HG02571 (cell line): ENCODE measurements around the gene OR2M7.
"Not testable (repeated sequence)": the region's sequence is repeated elsewhere in the genome, so short reads cannot be mapped to it uniquely, and the experiment has no call there.

Source experiments
- ATAC-seq: cut with Tn5 transposase; IDR thresholded peaks from one replicate; pipeline ENCODE4 v1.9.1; 2021; ENCODE audit warnings: mild to moderate bottlenecking, moderate library complexity; ENCODE audit not compliant: unreplicated experiment

Gene OR2M7, protein sequence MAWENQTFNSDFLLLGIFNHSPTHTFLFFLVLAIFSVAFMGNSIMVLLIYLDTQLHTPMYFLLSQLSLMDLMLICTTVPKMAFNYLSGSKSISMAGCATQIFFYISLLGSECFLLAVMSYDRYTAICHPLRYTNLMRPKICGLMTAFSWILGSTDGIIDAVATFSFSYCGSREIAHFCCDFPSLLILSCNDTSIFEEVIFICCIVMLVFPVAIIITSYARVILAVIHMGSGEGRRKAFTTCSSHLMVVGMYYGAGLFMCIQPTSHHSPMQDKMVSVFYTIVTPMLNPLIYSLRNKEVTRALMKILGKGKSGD

GRCh38 chr1:248324468-248324867 lies at the start of gene OR2M7:
Gene OR2M7, minus strand, starts transcription at chr1:248324568. Its CDS starts 0 bp downstream, at chr1:248324568.
- no peak for ATAC-seq

DNA sequence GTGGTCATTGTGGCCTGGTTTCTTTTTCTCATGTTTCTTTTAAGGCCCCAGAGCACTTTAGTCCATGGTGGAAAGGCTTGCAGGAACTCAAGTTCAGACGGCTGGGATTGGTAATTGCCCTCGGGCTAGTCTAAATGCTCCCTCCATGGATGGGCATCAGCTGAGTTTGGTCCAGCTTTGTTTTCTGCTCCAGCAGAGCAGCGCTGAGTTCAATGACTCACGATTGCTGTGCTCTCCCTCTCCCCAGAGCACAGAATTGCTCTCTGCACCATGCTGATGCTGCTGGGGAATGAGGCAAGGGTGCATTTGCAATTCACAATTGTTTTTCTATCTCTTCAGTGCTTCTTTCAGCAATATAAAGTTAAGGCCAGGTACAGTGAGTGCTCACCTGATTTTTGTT lies 49.4 kb upstream of the OR2M7 start:
- no peak for ATAC-seq

DNA sequence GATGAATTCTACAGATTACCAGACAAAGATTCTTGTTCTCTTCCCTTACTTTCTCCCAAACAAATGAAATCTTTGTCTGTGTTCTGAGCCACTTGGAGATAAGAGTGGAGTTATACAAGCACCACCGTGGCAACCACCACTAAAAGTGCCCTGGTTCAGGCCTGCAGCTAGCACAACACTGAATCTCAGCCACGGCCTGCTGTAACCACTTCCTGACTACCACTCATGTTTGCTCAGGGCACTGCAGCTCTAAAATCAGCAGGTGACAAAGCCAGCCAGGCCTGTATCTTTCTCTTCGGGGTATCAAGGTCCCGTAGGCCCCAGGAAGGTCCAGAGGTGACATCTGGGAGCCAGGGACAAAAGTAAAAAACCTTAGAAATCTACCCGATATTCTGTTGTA lies 48.0 kb upstream of the OR2M7 start:
- ATAC-seq: no peak

DNA sequence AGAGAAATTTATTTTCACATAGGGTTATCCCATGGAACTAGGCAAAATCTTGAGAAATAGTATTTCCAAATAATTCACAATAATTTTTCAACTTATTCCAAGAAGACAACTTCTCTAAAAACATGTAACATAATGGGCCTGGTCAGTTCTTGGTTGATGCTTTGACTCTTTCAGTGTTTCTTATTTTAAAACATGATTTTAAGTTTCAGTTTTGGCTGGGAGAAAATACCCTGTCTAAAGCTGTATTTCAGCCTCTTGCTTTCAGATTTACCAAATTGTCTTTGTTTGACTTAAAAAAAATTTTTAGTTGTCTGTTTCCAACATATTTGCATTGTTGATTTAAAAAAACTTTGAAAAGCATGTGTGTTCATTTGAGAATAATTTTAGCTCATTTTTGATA lies 42.2 kb upstream of the OR2M7 start:
- no peak for ATAC-seq

DNA sequence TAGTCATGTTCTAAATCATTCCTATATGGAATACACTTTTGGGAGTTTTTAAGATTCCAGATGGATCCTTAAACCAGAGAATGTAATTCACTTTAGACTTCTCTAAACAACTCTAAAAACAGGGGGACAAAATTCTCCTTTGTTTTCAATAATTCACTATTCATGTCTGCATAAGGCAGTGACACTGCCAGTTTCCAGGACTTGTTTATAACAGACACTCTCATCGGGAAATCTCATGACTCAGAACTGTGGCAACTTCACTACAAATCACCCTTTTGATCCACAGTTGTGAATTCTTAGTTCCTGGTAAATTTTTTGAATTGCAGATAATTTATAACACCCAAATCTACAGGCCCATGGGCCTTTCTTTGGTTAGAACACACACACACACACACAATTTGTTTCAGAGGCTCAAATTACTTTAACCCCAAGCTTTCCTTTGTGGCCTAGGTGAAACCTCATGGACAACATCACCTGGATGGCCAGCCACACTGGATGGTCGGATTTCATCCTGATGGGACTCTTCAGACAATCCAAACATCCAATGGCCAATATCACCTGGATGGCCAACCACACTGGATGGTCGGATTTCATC lies 36.9 kb upstream of the OR2M7 start, which contains the start of gene OR2T4:
OR2T4 (plus strand) TSS at position 545 of the 595 bp plus-strand sequence; CDS start at position 545, 0 bp downstream.
- no peak for ATAC-seq

GRCh38 chr1:248359415-248359814 lies 35.0 kb upstream of the OR2M7 start:
- ATAC-seq: no peak

DNA sequence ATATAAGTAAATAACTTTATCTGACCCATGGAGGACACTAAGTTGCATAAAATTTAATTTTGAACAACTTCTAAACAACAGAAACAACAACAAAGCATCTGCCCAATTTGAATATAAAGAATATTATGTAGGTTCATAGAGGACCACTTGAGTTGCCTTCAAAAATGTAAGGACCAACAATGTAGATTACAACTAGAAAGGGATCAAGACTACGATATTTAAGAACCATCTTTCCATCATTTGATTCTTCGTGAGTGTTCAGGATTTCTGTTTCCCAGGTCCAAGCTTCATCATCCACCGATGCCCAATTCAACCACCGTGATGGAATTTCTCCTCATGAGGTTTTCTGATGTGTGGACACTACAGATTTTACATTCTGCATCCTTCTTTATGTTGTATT lies 24.1 kb upstream of the OR2M7 start, which contains the start of gene OR14C36:
OR14C36 (plus strand) TSS at position 301 of the 400 bp plus-strand sequence; CDS start at position 301, 0 bp downstream.
- no peak for ATAC-seq

GRCh38 chr1:248343451-248343850 lies 19.1 kb upstream of the OR2M7 start:
- ATAC-seq: no peak

GRCh38 chr1:248316796-248317195 lies 7.6 kb downstream of the OR2M7 start:
- no peak for ATAC-seq

GRCh38 chr1:248306740-248307139 lies 17.6 kb downstream of the OR2M7 start:
- ATAC-seq: not testable (repeated sequence)

DNA sequence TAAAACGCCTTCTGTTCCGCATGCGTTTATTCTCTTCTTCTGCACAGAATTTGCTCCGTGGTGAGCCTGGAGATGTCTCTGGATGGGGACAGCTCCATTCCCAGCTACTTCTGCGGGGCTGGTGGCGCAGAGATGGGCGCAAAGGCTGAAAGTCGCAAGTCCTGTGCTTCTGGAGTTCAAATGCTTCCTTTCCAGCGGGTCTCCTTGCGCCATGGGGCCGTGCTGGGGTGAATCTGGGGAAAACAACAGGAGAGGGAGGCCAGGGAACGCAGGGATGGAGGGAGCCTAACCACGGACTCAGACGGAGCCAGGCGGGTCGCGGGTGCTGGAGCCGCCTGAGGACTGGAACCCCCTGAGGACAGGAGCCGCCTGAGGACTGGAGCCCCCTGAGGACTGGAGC lies 18.3 kb downstream of the OR2M7 start:
- no peak for ATAC-seq

DNA sequence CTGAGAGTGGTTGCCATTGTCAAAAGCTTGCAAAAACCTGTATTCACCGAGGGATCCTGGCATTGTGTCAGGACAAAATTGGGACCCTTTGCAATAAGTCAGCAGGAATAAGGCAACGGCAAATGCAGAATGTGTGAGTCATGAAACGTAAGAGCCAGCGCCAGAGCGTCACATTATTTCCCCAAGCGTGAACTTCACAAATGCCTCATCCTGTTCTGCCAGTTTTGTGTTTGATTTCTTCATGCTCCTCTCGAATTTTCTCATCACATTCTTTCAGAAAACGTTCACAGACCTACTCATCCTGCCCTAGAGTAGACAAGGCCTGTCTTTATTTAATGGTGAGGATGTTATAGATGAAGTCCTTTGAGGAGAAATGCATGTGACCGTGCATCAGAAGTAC lies 18.7 kb downstream of the OR2M7 start:
- not testable (repeated sequence) for ATAC-seq

- no peak for ATAC-seq
Observed at GRCh38 chr1:248303324-248303723, 21.0 kb downstream of the OR2M7 start, which contains the start of gene OR2T12. Gene OR2T12, minus strand, starts transcription at chr1:248303424. Its CDS starts 7,846 bp downstream, at chr1:248295578.

- no peak for ATAC-seq
Observed at GRCh38 chr1:248288391-248288790, 36.0 kb downstream of the OR2M7 start.

DNA sequence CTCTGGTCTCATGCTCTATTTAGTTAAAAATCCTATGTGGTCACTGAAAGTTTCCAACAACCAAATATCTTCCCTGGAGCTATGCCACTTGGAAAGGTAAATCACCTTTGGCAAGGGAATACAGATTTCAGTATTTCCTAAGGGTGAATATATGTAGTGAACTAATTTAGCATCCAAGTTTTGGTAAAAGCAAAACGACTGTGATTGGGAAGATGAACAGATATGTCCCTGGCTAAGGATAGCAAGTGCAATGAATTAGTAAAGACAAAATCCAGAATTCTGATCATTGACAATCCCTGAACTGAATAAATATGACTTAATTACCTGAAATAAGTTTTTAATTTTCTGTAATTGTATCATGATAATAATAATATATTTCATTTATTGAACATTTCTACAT lies 46.5 kb downstream of the OR2M7 start, which contains the start of gene OR2T33:
OR2T33 (minus strand) TSS at position 101 of the 400 bp plus-strand sequence. CDS start 4,162 bp downstream, outside the sequence.
- ATAC-seq: no peak
